Liver (tissue), 3 donors: ENCODE measurements around the gene DNAJC11.

Source experiments
- SP1 ChIP-seq: IDR thresholded peaks from 2 replicates; pipeline ENCODE4 v1.6.1; 2018; ENCODE audit warnings: antibody characterized with exemption, mild to moderate bottlenecking
- TAF1 ChIP-seq: conservative IDR thresholded peaks from 2 replicates; pipeline ENCODE4 v1.6.1; 2016; ENCODE audit warnings: antibody characterized with exemption, mild to moderate bottlenecking
- TF ChIP-seq, protein P1 (sequence below): fragments of 150-350 bp; IDR thresholded peaks from 2 replicates; pipeline ENCODE4 v1.5.1; 2017; ENCODE audit warnings: improper control_type of control experiment, low read depth, low read length; ENCODE audit not compliant: missing input control
- donor health status: healthy.
- donor health status: healthy.

DNA sequence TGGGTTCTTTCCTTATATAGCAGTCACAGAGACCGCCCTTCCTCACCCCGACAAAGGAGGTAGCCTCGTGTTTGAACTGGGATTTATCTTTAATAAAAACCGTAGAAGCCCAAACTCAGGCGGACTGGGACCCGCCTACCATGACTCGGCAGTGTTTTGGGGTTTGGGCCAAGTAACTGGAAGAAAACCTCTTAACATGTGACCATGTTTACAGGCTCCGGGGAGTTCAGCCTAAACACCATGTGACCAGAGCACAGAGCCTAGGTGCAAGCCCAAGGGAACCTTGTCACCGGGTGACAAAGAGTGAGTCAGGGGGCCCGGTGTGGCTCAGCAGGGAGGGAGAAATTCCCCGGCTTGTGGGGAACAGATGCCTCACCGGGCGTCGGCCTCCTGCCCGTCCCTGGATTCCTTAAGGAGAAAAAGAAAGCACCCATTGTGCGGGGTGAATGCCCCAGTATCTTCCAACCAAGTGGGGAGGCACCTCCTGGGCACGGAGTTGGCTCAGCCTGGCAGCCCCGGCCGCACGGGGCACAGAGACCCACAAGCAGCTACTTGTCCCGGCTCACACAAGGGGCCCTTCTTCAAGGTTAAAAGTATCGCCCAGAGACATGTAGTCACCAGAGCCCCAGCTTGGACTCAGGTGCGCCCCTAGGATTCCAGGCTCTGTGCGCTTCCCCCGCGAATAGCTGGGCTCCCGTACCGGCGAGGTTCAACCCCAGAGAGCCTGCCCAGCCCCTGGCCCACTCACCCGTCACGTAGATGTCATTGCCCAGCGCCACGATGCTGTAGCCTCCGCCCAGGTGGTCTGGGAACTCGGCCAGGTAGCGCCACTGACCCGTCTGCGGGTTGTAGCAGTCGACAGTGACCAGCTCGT is 100.3 kb downstream of the DNAJC11 start:
- TF ChIP-seq, protein P1, sequence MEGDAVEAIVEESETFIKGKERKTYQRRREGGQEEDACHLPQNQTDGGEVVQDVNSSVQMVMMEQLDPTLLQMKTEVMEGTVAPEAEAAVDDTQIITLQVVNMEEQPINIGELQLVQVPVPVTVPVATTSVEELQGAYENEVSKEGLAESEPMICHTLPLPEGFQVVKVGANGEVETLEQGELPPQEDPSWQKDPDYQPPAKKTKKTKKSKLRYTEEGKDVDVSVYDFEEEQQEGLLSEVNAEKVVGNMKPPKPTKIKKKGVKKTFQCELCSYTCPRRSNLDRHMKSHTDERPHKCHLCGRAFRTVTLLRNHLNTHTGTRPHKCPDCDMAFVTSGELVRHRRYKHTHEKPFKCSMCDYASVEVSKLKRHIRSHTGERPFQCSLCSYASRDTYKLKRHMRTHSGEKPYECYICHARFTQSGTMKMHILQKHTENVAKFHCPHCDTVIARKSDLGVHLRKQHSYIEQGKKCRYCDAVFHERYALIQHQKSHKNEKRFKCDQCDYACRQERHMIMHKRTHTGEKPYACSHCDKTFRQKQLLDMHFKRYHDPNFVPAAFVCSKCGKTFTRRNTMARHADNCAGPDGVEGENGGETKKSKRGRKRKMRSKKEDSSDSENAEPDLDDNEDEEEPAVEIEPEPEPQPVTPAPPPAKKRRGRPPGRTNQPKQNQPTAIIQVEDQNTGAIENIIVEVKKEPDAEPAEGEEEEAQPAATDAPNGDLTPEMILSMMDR = no peak
- peak; percentile 54 for TF ChIP-seq SP1
- peak; percentile 65 for TF ChIP-seq TAF1
